NT2/D1 (cell line): Measurements from ENCODE around the gene KAT5.

Experiments used
- DNase-seq: peaks from one replicate; pipeline ENCODE4 v3.0.0-alpha.2; 2011; ENCODE audit warnings: low read depth, low spot score
- H3K27me3 ChIP-seq: 2 replicates; pipeline ENCODE4 v1.6.0; 2011; ENCODE audit warnings: mild to moderate bottlenecking; ENCODE audit not compliant: insufficient read length, insufficient read depth
- H3K36me3 ChIP-seq: 2 replicates; pipeline ENCODE4 v1.6.1; 2011; ENCODE audit warnings: mild to moderate bottlenecking, low read length, mixed read lengths; ENCODE audit not compliant: insufficient read depth, insufficient read length
- H3K4me1 ChIP-seq: 2 replicates; pipeline ENCODE4 v1.5.1; 2011; ENCODE audit not compliant: insufficient read depth, insufficient read length
- H3K4me3 ChIP-seq: 2 replicates; pipeline ENCODE4 v1.5.1; 2011; ENCODE audit warnings: low read depth; ENCODE audit not compliant: insufficient read length
- H3K9ac ChIP-seq: 2 replicates; pipeline ENCODE4 v1.6.0; 2011; ENCODE audit warnings: low read depth; ENCODE audit not compliant: insufficient read length
- H3K9me3 ChIP-seq: 2 replicates; pipeline ENCODE4 v1.5.1; 2011; ENCODE audit warnings: mild to moderate bottlenecking, low read length; ENCODE audit not compliant: insufficient read depth
- SUZ12 ChIP-seq: IDR thresholded peaks from 2 replicates; pipeline ENCODE4 v1.6.1; 2011; ENCODE audit not compliant: insufficient read length, insufficient read depth; ENCODE audit errors: extremely low read depth
- YY1 ChIP-seq: IDR thresholded peaks from 2 replicates; pipeline ENCODE4 v1.6.1; 2011; ENCODE audit not compliant: insufficient read length, insufficient read depth
- ZNF274 ChIP-seq: IDR thresholded peaks from 2 replicates; pipeline ENCODE4 v1.6.1; 2011; ENCODE audit warnings: mild to moderate bottlenecking, low read depth, low read length

The KAT5 gene

GRCh38 chr11:65712633-65713076 is 603 bp downstream of the KAT5 start:
- Histone ChIP-seq H3K4me3 (peak overlapping the region; percentile 73), H3K9me3 (0 out of 2 replicates have a peak, but pooled peaks cover 6% of the 10 kb centered on the region), H3K4me1 (peaks cover 5% of the 10 kb centered on the region), H3K36me3 (peaks cover 49% of the 10 kb centered on the region), H3K27me3 (peaks cover 4% of the 10 kb centered on the region), H3K9ac (peak overlapping the region; percentile 58)
- DNase-seq = no peak
- TF ChIP-seq ZNF274 (no peak), SUZ12 (no peak), YY1 (no peak)

DNA sequence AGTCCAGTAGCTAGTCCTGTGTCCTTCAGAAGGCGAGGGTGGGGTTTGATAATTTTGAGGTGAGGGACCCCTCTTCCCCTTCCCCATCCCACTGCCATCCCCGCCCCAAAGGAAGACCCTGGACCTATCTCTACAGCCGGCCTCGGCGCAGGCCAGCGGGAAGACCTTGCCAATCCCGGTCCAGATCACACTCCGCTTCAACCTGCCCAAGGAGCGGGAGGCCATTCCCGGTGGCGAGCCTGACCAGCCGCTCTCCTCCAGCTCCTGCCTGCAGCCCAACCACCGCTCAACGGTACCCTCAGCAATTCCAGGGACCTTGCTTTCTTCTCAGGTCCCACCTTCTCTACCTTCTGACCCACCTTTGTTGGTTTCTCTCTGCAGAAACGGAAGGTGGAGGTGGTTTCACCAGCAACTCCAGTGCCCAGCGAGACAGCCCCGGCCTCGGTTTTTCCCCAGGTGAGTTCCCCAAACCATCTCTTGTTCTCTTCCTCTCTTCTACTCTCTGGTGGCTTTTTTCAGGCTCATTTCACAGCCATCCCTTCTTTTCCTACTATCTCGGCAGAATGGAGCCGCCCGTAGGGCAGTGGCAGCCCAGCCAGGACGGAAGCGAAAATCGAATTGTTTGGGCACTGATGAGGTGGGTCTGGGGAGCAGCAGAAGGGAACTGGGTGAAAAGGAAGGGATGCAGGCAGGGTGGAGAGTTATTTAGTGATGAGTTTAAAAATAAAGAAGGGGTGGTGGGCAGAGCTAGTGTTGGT is 1.3 kb downstream of the KAT5 start:
- Histone ChIP-seq H3K9ac (no peak overlapping the region), H3K9me3 (no peaks in the 10 kb centered on the region), H3K4me1 (peaks cover 5% of the 10 kb centered on the region), H3K36me3 (peaks cover 57% of the 10 kb centered on the region), H3K27me3 (no peaks in the 10 kb centered on the region), H3K4me3 (no peak overlapping the region)
- TF ChIP-seq YY1 = no peak
- no peak for TF ChIP-seq SUZ12
- no peak for TF ChIP-seq ZNF274
- no peak for DNase-seq

DNA sequence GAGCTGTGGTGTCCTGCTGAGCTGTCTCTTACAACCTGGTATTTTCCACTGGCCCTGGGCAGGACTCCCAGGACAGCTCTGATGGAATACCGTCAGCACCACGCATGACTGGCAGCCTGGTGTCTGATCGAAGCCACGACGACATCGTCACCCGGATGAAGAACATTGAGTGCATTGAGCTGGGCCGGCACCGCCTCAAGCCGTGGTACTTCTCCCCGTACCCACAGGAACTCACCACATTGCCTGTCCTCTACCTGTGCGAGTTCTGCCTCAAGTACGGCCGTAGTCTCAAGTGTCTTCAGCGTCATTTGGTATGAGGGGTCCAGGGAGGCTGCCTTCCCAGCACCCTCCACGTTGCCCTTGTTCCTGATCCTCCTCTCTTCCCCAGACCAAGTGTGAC is 2.4 kb downstream of the KAT5 start:
- TF ChIP-seq ZNF274 (no peak), SUZ12 (no peak), YY1 (no peak)
- Histone ChIP-seq H3K9ac (no peak overlapping the region), H3K36me3 (peaks cover 67% of the 10 kb centered on the region), H3K4me3 (no peak overlapping the region), H3K4me1 (peaks cover 13% of the 10 kb centered on the region), H3K9me3 (no peaks in the 10 kb centered on the region), H3K27me3 (no peaks in the 10 kb centered on the region)
- DNase-seq = no peak

DNA sequence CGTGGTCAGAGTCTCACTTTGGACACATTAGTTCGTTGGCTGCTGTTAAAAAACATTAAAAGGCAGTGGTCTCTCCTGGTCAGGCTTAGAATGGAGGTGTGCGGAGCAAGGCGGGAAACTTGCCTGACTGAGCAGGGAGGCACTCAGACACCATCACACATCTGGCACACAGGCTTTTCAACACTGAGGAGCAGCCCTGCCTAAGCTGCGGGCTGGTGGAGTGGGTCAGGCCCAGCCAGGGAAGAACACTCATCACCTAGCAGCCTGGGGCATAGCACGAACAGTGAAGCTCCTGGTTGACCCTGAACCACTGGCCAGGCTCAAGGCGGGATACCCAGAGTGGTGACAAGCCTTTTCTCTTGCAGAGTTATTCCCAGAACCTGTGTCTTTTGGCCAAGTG is 4.2 kb downstream of the KAT5 start:
- Histone ChIP-seq H3K27me3 (no peaks in the 10 kb centered on the region), H3K36me3 (peaks cover 74% of the 10 kb centered on the region), H3K4me3 (no peak overlapping the region), H3K4me1 (peaks cover 13% of the 10 kb centered on the region), H3K9ac (no peak overlapping the region), H3K9me3 (no peaks in the 10 kb centered on the region)
- no peak for TF ChIP-seq SUZ12
- no peak for TF ChIP-seq ZNF274
- no peak for TF ChIP-seq YY1
- no peak for DNase-seq

DNA sequence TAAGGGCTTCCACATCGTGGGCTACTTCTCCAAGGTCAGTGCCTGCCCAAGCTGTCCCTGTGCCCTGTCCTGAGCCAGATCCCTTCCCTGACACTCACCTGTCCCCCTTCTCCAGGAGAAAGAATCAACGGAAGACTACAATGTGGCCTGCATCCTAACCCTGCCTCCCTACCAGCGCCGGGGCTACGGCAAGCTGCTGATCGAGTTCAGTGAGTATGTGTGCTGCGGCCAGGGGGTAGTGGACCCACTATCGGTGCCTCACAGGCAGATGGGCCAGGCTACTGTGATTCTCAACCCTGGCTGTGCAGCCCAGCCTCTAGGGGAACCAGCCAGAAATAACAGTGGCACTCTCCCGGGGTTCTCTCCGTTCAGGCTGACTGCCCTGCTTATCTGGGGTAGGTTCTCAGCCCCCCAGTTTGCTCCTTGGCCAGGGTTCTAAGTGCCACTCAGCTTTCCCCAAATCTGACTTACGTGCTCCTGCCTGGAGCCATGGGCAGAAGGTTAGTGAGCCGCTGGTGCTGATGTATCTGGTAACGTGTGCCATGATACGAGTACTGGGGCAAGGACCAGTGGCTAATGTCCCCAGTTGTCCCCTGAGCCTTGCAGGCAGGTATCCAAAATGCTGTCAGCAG is 4.8 kb downstream of the KAT5 start:
- no peaks in the 10 kb centered on the region for H3K9me3 ChIP-seq
- H3K27me3 ChIP-seq = no peaks in the 10 kb centered on the region
- no peak for TF ChIP-seq SUZ12
- no peak for TF ChIP-seq YY1
- TF ChIP-seq ZNF274 = no peak
- H3K9ac ChIP-seq = no peak overlapping the region
- peaks cover 74% of the 10 kb centered on the region for H3K36me3 ChIP-seq
- no peak for DNase-seq
- H3K4me1 ChIP-seq = peaks cover 13% of the 10 kb centered on the region
- H3K4me3 ChIP-seq = no peak overlapping the region

DNA sequence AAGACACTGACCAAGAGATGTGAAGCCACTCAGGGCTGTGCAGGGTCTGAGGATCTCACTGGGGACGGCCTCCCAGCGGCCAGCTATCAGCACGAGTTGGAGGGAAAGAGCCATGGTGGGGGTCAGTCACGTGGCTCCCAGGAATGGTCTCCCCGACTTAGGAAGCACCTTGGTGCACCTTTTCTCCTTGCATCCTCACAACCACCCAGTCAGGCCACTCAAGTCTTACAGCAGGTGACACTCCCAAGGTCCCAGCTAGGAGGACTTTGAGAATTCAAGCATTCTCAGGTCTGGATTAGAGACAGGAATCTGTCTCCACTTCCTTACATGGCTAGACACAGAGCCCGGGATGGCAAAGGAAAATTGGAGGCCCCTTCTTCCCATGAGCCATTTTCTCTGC is 5.9 kb downstream of the KAT5 start:
- no peaks in the 10 kb centered on the region for H3K9me3 ChIP-seq
- no peaks in the 10 kb centered on the region for H3K27me3 ChIP-seq
- H3K4me3 ChIP-seq = no peak overlapping the region
- no peak overlapping the region for H3K9ac ChIP-seq
- H3K36me3 ChIP-seq = peaks cover 70% of the 10 kb centered on the region
- no peak for DNase-seq
- H3K4me1 ChIP-seq = peaks cover 10% of the 10 kb centered on the region
- TF ChIP-seq YY1 (no peak), ZNF274 (no peak), SUZ12 (no peak)

- no peak for TF ChIP-seq YY1
- TF ChIP-seq ZNF274 = no peak
- no peak for TF ChIP-seq SUZ12
- Histone ChIP-seq H3K4me3 (no peak overlapping the region), H3K9ac (no peak overlapping the region), H3K4me1 (peaks cover 8% of the 10 kb centered on the region), H3K27me3 (no peaks in the 10 kb centered on the region), H3K9me3 (no peaks in the 10 kb centered on the region), H3K36me3 (peaks cover 64% of the 10 kb centered on the region)
- no peak for DNase-seq
Measured at GRCh38 chr11:65718531-65718930, 6.5 kb downstream of the KAT5 start.
